IPS DF 4.7 (cell line): ENCODE measurements around the gene PDK2.

Experiments used
- DNase-seq: peaks from one replicate; pipeline ENCODE4 v3.0.0-alpha.2; 2013; ENCODE audit warnings: low spot score; ENCODE audit errors: extremely low read depth

PDK2 gene

GRCh38 chr17:50078430-50078829 lies 16.7 kb upstream of the PDK2 start:
- DNase-seq: no peak

GRCh38 chr17:50079334-50080095 lies 15.6 kb upstream of the PDK2 start:
- no peak for DNase-seq

DNA sequence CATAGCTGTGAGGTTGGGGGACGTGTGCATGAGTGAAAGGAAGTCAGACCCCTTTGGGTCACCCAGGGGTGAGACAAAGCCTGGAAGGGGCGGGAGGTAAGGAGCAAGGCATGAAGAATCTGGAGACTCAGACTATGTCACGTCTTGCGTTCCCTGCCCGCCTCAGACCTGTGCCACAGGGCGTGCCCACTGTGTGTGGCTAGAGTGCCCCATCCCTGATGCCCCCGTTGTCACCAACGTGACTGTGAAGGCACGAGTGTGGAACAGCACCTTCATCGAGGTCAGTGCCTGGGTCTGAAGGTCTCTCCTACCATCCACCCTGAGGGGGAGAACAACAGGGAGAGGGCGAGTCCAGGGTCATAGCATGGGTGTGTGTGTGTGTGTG lies 15.1 kb upstream of the PDK2 start:
- DNase-seq: no peak

GRCh38 chr17:50080827-50081226 lies 14.3 kb upstream of the PDK2 start:
- DNase-seq: no peak

- DNase-seq: no peak
Observed at GRCh38 chr17:50081757-50082156, 13.4 kb upstream of the PDK2 start.

- no peak for DNase-seq
Observed at GRCh38 chr17:50087246-50087911, 7.8 kb upstream of the PDK2 start.

- DNase-seq: no peak
Observed at GRCh38 chr17:50087912-50088405, 7.2 kb upstream of the PDK2 start.

- no peak for DNase-seq
Observed at GRCh38 chr17:50088952-50089825, 6.0 kb upstream of the PDK2 start.

DNA sequence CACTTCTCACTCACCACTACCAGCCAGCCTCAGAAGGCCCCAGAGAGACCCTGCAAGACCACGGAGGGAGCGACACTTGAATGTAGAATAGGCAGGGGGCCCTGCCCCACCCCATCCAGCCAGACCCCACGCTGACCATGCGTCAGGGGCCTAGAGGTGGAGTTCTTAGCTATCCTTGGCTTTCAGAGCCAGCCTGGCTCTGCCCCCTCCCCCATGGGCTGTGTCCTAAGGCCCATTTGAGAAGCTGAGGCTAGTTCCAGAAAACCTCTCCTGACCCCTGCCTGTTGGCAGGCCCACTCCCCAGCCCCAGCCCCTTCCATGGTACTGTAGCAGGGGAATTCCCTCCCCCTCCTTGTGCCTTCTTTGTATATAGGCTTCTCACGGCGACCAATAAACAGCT lies 5.1 kb upstream of the PDK2 start:
- no peak for DNase-seq

- DNase-seq: no peak
Observed at GRCh38 chr17:50090971-50091917, 3.9 kb upstream of the PDK2 start.

GRCh38 chr17:50091918-50092285 lies 3.2 kb upstream of the PDK2 start:
- no peak for DNase-seq

DNA sequence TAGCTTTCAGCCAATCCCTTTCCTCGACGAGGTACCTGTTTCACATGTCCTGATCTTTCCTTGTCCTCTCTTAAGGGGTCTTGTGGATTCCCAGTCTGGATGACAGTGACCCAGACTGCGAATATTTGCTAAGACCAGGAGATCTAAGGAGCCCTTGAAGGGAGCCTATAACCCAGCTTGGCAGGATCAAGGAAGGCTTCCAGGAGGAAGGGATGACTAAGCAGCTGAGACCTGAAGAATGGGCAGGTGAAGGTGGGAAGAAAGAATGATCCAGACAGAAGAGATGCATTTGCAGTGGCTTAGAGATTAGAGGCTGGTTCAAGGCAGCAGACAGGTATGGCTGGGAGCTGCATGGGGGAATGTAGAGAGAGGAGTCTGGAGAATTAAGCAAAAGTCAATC lies 1.9 kb upstream of the PDK2 start:
- no peak for DNase-seq

DNA sequence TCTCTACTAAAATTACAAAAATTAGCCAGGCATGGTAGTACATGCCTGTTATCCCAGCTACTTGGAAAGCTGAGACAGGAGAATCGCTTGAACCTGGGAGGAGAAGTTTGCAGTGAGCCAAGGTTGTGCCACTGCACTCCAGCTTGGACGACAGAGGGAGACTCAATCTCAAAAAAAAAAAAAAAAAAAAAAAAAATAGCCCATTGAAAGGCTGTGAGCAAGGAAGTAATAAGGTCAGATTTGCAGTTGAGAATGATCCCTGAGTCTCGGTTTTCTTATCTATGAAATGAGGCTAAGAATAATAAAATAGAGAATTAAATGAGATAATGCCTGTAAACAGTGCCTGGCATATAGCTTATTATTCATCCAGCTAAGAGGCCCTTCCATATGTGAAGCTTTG lies 1.3 kb upstream of the PDK2 start:
- no peak for DNase-seq

GRCh38 chr17:50094243-50094752 lies 853 bp upstream of the PDK2 start:
- DNase-seq: no peak

DNA sequence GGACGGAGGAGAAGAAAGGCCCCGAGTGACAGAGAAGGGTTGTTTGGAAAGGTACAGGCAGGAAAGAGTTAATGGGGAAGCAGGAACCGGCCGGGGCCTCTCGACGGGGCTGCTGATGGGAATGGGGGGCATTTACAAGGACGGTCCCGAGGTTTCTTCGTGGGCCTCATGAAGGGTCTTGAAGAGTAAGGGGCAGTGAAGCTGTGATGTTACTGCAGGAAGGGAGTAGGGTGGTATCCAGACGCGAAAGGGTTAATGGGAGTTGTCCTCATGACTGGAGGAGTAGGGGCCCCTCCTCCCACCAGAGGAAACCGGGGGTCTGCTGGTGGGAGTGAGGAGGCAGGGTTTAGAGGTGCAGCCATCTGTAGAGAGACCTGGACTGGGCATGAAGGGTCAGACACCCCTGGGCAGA lies 481 bp downstream of the PDK2 start:
- DNase-seq: no peak

- no peak for DNase-seq
Observed at GRCh38 chr17:50096092-50096491, 941 bp downstream of the PDK2 start.

DNA sequence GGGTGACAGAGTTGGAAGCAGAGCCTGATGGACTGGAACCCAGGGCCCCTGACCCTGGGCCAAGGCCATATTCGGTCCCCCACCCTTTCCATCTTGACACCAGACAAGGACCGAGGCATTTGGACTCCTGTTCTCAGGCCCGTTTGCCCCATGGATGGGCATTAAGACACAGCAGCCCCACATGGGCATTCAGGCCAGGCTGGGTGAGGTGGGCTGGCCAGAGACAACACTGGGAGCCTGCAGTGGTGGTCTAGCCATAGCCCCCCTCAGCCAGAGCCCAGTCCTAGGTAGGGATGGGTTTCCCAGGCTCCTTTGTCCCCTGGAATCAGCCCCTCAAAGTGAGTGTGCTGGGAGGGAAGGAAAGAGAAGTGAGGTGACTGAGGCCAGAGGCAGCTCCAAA lies 1.6 kb downstream of the PDK2 start:
- no peak for DNase-seq

DNA sequence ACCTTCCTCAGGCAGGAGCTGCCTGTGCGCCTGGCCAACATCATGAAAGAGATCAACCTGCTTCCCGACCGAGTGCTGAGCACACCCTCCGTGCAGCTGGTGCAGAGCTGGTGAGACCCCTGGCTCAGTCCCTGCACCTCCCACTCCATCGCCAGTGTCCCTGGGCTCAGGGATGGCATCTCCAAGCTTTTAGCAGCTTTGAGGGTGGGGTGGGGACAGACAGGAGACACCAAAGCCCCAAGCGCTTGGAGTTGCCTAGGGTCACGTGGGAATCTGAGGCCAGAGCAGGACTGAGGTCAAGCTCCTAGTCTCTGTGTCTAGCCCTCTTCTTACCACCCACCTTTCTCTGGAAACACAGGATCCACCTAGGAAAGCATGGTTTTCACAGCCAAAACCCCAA lies 2.3 kb downstream of the PDK2 start:
- DNase-seq: no peak

- DNase-seq: no peak
Observed at GRCh38 chr17:50097926-50098325, 2.8 kb downstream of the PDK2 start.

- no peak for DNase-seq
Observed at GRCh38 chr17:50098583-50098982, 3.4 kb downstream of the PDK2 start.

GRCh38 chr17:50099003-50099402 lies 3.9 kb downstream of the PDK2 start:
- DNase-seq: no peak
